Measurements from ENCODE around the gene NGLY1.

GRCh38 chr3:25820816-25821486 is 37.7 kb upstream of the NGLY1 start:
- TF ChIP-seq GATA2 (IDR thresholded peaks at IDR 0.05; ENCODE audit: low read depth, low read length), result no peak
- TF ChIP-seq GATA3 (IDR thresholded peaks at IDR 0.05; ENCODE audit: low read depth, low read length), result no peak
